C4-2B (cell line): ENCODE results near the gene RAPGEF3.
A peak's percentile ranks its signal among the peaks of the same experiment; 100 is the strongest.

Experiments
- H3K27ac ChIP-seq: fragments of 450-650 bp; 2 replicates; pipeline ENCODE4 v1.5.1; 2017
- ZFX ChIP-seq: fragments of 450-650 bp; IDR thresholded peaks from 2 replicates; pipeline ENCODE4 v1.6.1; 2017
- TF ChIP-seq, protein P1 (sequence below): fragments of 450-650 bp; conservative IDR thresholded peaks from 2 replicates; pipeline ENCODE4 v1.5.1; 2017; ENCODE audit warnings: mild to moderate bottlenecking

RAPGEF3 gene

DNA sequence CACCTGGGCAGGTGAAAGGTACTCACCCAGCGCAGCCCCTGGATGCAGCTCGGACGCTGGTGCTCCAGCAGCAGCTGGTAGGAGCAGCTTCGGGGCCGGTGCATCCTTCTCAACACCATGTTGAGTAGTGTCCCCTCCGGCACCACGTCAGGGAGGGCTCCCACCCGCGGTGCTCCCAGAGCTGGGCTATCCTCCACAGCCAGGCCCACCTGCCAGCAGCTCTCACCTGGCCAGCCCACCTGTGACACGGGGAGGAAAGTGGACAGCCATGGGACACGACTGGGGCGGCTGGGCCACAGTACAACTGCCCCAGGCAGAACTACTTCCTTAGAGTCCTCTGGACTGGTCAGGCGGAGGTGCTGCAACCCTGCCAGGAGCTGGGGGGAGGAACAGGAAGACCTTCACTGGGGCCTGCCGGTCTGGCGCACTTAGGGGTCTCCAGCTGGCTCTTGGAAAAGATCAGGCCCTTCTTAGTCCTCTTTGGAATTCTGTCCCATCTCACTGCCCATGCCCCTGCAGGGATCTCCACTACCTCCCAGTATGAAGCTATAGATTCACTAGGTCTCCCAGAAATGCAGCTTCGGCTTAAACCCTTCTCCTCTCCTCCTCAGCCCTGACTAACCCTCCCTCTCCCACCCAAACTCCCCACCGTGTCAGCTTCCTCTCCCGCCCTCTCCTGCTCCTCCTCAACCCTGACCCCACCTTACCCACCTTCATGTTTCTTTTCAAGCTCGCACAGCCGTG, 668 bp downstream of the RAPGEF3 start:
- H3K27ac ChIP-seq: peak overlapping the region; percentile 78
- TF ChIP-seq, protein P1, sequence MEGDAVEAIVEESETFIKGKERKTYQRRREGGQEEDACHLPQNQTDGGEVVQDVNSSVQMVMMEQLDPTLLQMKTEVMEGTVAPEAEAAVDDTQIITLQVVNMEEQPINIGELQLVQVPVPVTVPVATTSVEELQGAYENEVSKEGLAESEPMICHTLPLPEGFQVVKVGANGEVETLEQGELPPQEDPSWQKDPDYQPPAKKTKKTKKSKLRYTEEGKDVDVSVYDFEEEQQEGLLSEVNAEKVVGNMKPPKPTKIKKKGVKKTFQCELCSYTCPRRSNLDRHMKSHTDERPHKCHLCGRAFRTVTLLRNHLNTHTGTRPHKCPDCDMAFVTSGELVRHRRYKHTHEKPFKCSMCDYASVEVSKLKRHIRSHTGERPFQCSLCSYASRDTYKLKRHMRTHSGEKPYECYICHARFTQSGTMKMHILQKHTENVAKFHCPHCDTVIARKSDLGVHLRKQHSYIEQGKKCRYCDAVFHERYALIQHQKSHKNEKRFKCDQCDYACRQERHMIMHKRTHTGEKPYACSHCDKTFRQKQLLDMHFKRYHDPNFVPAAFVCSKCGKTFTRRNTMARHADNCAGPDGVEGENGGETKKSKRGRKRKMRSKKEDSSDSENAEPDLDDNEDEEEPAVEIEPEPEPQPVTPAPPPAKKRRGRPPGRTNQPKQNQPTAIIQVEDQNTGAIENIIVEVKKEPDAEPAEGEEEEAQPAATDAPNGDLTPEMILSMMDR: no peak
- no peak for TF ChIP-seq ZFX

DNA sequence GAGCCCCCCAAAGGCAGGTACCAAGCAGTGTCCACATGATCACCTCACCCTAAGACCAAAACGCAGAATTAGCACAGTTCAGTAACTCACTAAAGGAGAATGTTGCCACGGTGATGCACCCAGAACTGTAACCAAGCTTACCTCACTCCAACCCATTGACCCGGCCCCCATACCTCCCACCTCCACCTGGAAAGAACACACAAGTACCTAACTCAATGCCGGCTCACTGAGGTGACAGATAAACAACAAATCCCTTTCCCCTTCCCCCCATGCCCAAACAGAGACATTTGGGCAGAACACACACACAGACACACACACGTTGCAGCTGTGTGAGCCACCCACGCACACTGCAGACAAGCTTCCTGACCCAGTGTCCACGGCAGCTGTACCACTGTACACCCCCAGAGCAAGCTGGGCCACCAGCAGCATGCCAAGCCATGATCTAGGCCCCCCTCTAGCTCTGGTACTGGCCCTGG, 1.3 kb downstream of the RAPGEF3 start:
- H3K27ac ChIP-seq: peak overlapping the region; percentile 78
- TF ChIP-seq, protein P1: no peak
- TF ChIP-seq ZFX: no peak

DNA sequence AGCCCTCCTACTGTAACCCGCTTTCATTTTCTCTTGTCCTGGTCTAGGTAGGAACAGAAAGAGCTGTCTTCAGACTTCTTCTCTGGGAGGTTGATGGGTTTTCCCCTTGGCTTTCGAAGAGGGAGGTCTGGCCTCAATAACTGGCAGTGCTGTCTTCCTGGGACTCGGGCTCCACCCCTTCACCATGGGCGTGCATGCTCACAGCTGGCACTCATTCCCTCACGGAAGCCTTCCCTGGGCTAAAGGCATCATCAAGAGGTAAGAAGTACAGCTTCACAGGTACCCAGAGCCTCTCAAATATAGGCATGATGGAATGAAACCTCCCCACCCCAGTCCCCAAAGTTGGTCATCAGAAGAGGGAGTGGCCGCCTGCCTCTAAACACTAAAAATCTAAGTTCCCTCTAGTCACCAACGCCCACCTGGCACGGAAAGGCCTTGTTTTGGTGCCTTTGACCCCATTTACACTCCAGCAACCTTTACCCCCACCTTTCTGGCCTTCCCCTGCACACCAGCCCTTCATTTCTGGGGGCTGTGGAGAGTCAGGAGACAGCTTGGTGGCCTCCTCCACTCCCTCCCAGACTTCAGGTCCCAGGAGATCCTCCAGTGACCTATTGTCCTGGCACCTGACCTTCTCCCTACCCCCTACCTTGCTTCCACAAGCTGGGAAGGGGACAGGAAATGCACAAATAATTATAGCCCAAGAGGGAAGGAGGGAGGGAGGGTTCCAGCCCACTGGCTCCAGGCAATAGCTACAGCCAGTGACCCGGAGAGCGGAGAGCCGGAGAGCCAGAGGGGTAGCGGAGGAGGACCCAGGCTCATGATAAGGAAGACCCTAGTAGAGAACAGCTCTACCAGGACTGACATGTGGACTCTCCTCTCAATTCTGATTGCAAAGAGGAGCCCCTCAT, 2.8 kb downstream of the RAPGEF3 start:
- no peak for TF ChIP-seq ZFX
- TF ChIP-seq, protein P1: no peak
- peak overlapping the region; percentile 73 for H3K27ac ChIP-seq

DNA sequence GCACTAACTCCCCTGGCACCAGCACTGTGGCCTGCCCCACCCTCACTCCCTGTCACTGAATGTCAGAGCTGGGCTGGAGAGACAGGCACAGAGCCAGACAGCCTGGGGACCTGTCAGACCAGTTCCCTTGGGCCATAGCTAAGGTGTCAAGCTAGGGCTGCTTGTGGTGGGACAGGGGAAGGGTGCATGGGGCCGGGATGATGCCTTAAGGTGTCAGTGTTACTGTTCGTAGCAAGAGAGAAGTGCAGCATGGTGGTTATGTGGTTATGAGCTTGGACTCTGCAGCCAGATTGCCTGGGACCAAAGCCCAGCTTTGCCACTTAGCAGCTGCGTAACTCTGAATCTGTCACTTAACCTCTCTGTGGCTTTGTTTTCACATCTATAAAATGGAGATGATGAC, 3.8 kb downstream of the RAPGEF3 start:
- peak overlapping the region; percentile 73 for H3K27ac ChIP-seq
- TF ChIP-seq, protein P1: no peak
- no peak for TF ChIP-seq ZFX

DNA sequence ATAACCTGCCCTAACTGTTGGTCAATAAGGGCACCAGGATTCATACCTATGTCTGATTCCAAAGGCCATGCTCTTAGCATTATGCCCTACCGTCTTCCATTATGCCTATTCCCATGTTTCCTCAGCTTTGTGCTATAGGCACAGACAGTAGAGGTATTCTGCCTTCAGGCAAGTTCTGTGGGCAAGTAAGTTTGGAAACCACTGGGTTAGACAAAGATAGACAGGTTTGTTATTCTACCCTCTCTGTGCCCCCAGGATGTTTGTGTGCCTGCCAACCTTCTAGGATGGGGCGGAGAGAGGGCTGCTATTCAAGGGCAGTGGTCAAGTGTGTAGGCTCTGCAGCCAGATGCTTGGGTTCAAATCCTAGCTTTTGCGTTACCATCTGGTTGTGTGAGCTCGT, 4.6 kb downstream of the RAPGEF3 start:
- peak overlapping the region; percentile 73 for H3K27ac ChIP-seq
- TF ChIP-seq, protein P1: no peak
- TF ChIP-seq ZFX: no peak

DNA sequence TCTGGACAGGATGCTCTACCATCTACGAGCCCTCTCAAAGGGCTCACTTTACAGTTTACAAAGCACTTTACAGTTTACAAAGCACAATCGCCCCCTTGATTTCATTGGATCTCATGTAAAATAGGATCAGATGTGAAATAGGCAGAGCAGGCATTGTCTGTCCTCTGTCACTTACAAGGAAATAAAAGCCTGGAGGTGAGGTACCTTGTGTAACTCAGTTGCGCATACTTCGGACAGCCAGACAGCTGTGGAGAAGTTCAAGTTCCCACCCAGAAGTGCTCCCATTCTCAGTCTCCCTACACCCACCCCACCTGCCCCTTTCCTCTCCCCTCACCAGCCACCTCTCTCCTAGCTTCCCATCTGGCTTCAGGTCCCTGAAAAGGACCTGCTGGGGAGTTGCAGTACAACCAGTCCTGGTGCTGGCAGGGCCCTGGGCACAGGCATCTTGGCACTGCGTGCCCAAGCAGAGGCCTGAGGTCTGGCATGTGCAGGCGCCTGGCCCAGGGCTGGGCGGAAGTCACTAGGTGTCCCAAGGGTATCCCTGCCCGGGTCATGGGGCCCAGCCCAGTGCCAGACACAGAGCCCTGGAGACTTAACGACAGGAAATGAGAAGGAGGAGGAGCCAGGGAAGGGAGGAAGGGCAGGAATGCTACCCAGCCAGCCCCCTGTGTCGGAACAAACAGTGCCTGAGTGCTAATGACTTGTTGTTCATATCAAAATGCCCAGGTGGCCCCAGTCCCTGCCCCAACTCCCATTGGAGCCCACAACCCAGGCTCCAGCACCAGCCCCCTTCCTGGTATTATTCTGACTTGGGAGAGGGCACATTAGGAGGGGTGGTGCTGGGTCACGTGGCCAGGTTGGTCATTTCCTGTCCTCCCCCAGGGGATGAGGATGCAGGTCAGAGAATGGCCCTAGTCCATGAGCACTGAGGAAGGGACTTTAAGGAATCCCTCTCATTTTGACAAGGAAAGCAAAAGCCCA, 5.4 kb downstream of the RAPGEF3 start:
- peak overlapping the region; percentile 73 for H3K27ac ChIP-seq
- TF ChIP-seq, protein P1: no peak
- TF ChIP-seq ZFX: no peak
